ENCODE results near the gene TMEM9B. TPM values are rescaled to one million over a fixed set of nuclear protein-coding genes. Genes with fewer than 3 reads are reported as not detected.
A peak's percentile ranks its signal among the peaks of the same experiment; 100 is the strongest.

Gene TMEM9B
- total and polyA plus RNA-seq, 2 donors (not counting 1 experiment from before 2014, with no cell fraction given): 15.0 to 30.4 TPM

- Histone ChIP-seq H2AFZ (ENCODE audit: insufficient read depth, low read depth, low read length, poor library complexity, severe bottlenecking) (peak within 1 kb of the TSS; percentile 92), H3K4me2 (replicated peaks; ENCODE audit: low read depth, low read length, poor library complexity, severe bottlenecking) (peak within 1 kb of the TSS; percentile 90), H3K4me3 (ENCODE audit: control extremely low read depth in 1 of 5, extremely low read depth in 1 of 5, insufficient read depth in 1 of 5, low read depth in 2 of 5, low read length in 4 of 5) (peak within 1 kb of the TSS; percentile 61 to 78 (median 69)), H3K36me3 (replicated peaks in 1 of 2; ENCODE audit: control extremely low read depth in 1 of 2, control insufficient read depth in 1 of 2, extremely low read depth in 1 of 2, insufficient read depth in 2 of 2, low read length in 1 of 2) (no peaks in the 10 kb centered on the region), H3K9ac (ENCODE audit: low read length) (peak within 1 kb of the TSS; percentile 91), H3K27ac (ENCODE audit: low read length in 2 of 2) (peak within 1 kb of the TSS; percentile 12 to 58), H3K79me2 (ENCODE audit: control insufficient read depth, insufficient read depth, low read length) (no peaks in the 10 kb centered on the region), H3K27me3 (replicated peaks in 1 of 4; ENCODE audit: control extremely low read depth in 1 of 4, control insufficient read depth in 3 of 4, insufficient read depth in 4 of 4, low read length in 3 of 4) (peaks cover 0 to 3% (median 0%) of the 10 kb centered on the region in 4 experiments), H3K9me3 (ENCODE audit: control extremely low read depth in 1 of 3, control insufficient read depth in 2 of 3, insufficient read depth in 1 of 3, low read length in 2 of 3) (no peaks in the 10 kb centered on the region), H3K4me1 (ENCODE audit: control insufficient read depth in 2 of 2, insufficient read depth in 2 of 2, low read length in 2 of 2) (peaks cover 18 to 26% of the 10 kb centered on the region in 2 donors), H4K20me1 (ENCODE audit: control insufficient read depth, insufficient read depth, low read length, poor library complexity, severe bottlenecking) (no peaks in the 10 kb centered on the region)
- POLR2A ChIA-PET: interaction anchor here (0.6 to 2.1 kb wide), 4 partner anchors 78 to 1548 kb away, joined by 3 to 9 read pairs (median 4); partner anchors contain the start of genes RPL27A and TRIM66
- ATAC-seq (ENCODE audit: low read depth) (peak; percentile 77), DNase-seq (peak; percentile 81)
- no peaks in the 10 kb centered on the region for H3K9me3 Mint-ChIP-seq (ENCODE audit: insufficient read depth)
- H3K27ac Mint-ChIP-seq: peak within 1 kb of the TSS; percentile 86
- peaks cover 46% of the 10 kb centered on the region for H3K4me1 Mint-ChIP-seq
- under 1% methylated on average over 64 of the region's 68 CpGs for WGBS (ENCODE audit: insufficient coverage)
- intact Hi-C loops (cut with micrococcal nuclease): loop anchor here (2.0 to 5.0 kb wide), 2 partner anchors 222 to 319 kb away; partner anchors contain the start of gene STK33
- CTCF ChIA-PET: interaction anchor here (1.0 to 5.4 kb wide), 4 partner anchors 49 to 595 kb away, joined by 3 to 44 read pairs (median 6); no protein-coding TSS in a partner anchor
- peak within 1 kb of the TSS; percentile 96 for H3K4me3 Mint-ChIP-seq
- TF ChIP-seq EZH2 (IDR thresholded peaks at IDR 0.05; ENCODE audit: borderline replicate concordance, insufficient read depth, low read depth, low read length, poor library complexity, severe bottlenecking): no peak
- TF ChIP-seq CTCF (IDR thresholded peaks at IDR 0.05): no peak
- peaks cover 2% of the 10 kb centered on the region for H3K27me3 Mint-ChIP-seq
These were observed 53.0 kb downstream of the TMEM9B start, which contains the start of gene AKIP1 for GRCh38 chr11:8911029-8911823. TSS of gene AKIP1 (plus strand) at chr11:8911189. CDS start at chr11:8911450, 261 bp downstream.

Data from B cell (primary cell).